Thyroid gland (tissue), 4 donors: Measurements from ENCODE around the gene FOXP2. TPM values are rescaled to one million over a fixed set of nuclear protein-coding genes. Genes with fewer than 3 reads are reported as not detected.

ENCODE experiments used
- DNase-seq, 2 donors: peaks; one replicate each; pipeline ENCODE4 v3.0.0-alpha.2; 2019
- H3K27ac ChIP-seq, 3 donors: fragments of 200-600 bp; sonication (generic); 1 replicate in 2 of 3; 2 replicates in 1 of 3; pipeline ENCODE4 v1.5.1; 2016 to 2019; ENCODE audit warnings: mild to moderate bottlenecking in 1 of 3, moderate library complexity in 1 of 3
- H3K27me3 ChIP-seq: fragments of 200-600 bp; sonication (generic); one replicate; pipeline ENCODE4 v1.5.1; 2019
- H3K36me3 ChIP-seq, 2 donors: fragments of 200-600 bp; sonication (generic); one replicate each; pipeline ENCODE4 v1.5.1; 2016 to 2019
- H3K4me1 ChIP-seq, 2 donors: fragments of 200-600 bp; sonication (generic); one replicate each; pipeline ENCODE4 v1.5.1; 2017 to 2019
- H3K4me3 ChIP-seq, 3 donors: fragments of 200-600 bp; sonication (generic); replicated peaks in 1 of 3; 1 replicate in 2 of 3; 2 replicates in 1 of 3; pipeline ENCODE4 v1.5.1; 2016; ENCODE audit warnings: mild to moderate bottlenecking in 1 of 3
- H3K9me3 ChIP-seq: fragments of 200-600 bp; sonication (generic); one replicate; pipeline ENCODE4 v1.5.1; 2017
- POLR2A ChIP-seq, 2 donors: fragments of 450-650 bp; IDR thresholded peaks; one replicate each; pipeline ENCODE4 v1.6.1; 2017; ENCODE audit warnings: antibody characterized with exemption in 2 of 2, mild to moderate bottlenecking in 2 of 2, moderate library complexity in 1 of 2
- WGBS, 2 donors: methylation state at CpG; one replicate each; pipeline ENCODE4 v1.1.5; 2017; 5-methylcytosine and 5-hydroxymethylcytosine counted together
- intact Hi-C: fragments of 100-400 bp; cut with DNase I; formaldehyde crosslinking; loops from one replicate; pipeline ENCODE4 v1.15.1; 2023
- total RNA-seq, 4 donors: library from RNA; depleted of rRNA; stranded (reverse); fragments of >200 nt; gene quantifications; one replicate each; pipeline ENCODE4 v1.2.3, GENCODE V29; 2016
- TF ChIP-seq, protein P1 (sequence below), 6 experiments: fragments of 200-600 bp in 3 of 6; fragments of 450-650 bp in 3 of 6; sonication (generic) in 3 of 6; IDR thresholded peaks; one replicate each; pipeline ENCODE4 v1.5.1; 2016 to 2019; ENCODE audit warnings: antibody characterized with exemption in 6 of 6, mild to moderate bottlenecking in 2 of 6, inconsistent platforms in 1 of 6, moderate library complexity in 1 of 6

Gene FOXP2
- total RNA-seq, 4 donors from 2014 or later: 24.7 to 46.5 (median 28.0) TPM

GRCh38 chr7:114652041-114652440, 237.4 kb downstream of the FOXP2 start:
- H3K4me3 ChIP-seq: no peak overlapping the region
- H3K27me3 ChIP-seq: no peaks in the 10 kb centered on the region
- H3K9me3 ChIP-seq: no peaks in the 10 kb centered on the region
- H3K4me1 ChIP-seq: no peaks in the 10 kb centered on the region
- H3K27ac ChIP-seq: no peak overlapping the region
- no peak for TF ChIP-seq POLR2A (IDR thresholded peaks at IDR 0.05)
- TF ChIP-seq, protein P1, sequence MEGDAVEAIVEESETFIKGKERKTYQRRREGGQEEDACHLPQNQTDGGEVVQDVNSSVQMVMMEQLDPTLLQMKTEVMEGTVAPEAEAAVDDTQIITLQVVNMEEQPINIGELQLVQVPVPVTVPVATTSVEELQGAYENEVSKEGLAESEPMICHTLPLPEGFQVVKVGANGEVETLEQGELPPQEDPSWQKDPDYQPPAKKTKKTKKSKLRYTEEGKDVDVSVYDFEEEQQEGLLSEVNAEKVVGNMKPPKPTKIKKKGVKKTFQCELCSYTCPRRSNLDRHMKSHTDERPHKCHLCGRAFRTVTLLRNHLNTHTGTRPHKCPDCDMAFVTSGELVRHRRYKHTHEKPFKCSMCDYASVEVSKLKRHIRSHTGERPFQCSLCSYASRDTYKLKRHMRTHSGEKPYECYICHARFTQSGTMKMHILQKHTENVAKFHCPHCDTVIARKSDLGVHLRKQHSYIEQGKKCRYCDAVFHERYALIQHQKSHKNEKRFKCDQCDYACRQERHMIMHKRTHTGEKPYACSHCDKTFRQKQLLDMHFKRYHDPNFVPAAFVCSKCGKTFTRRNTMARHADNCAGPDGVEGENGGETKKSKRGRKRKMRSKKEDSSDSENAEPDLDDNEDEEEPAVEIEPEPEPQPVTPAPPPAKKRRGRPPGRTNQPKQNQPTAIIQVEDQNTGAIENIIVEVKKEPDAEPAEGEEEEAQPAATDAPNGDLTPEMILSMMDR (IDR thresholded peaks at IDR 0.05): no peak
- no peak for DNase-seq
- no peaks in the 10 kb centered on the region for H3K36me3 ChIP-seq
- WGBS, 2 donors: 65 to 74% methylated on average over 5 of the region's 5 CpGs
- intact Hi-C loops: no loop called here

GRCh38 chr7:114653364-114654088, 238.9 kb downstream of the FOXP2 start:
- Histone ChIP-seq H3K36me3 (no peaks in the 10 kb centered on the region), H3K9me3 (no peaks in the 10 kb centered on the region), H3K27ac (no peak overlapping the region), H3K4me1 (no peaks in the 10 kb centered on the region), H3K27me3 (no peaks in the 10 kb centered on the region), H3K4me3 (no peak overlapping the region)
- peak in 1 of 2 donors; percentile 5 for DNase-seq
- intact Hi-C loops: no loop called here
- TF ChIP-seq, protein P1 (IDR thresholded peaks at IDR 0.05): no peak
- no peak for TF ChIP-seq POLR2A (IDR thresholded peaks at IDR 0.05)
- WGBS, 2 donors: 66 to 75% methylated on average over 10 of the region's 10 CpGs

GRCh38 chr7:114656466-114656865, 241.9 kb downstream of the FOXP2 start:
- whole genome bisulfite sequencing, 2 donors: 78 to 90% methylated on average over 3 of the region's 3 CpGs
- Histone ChIP-seq H3K4me1 (peaks cover 5 to 10% of the 10 kb centered on the region in 2 donors), H3K27ac (no peak overlapping the region)

DNA sequence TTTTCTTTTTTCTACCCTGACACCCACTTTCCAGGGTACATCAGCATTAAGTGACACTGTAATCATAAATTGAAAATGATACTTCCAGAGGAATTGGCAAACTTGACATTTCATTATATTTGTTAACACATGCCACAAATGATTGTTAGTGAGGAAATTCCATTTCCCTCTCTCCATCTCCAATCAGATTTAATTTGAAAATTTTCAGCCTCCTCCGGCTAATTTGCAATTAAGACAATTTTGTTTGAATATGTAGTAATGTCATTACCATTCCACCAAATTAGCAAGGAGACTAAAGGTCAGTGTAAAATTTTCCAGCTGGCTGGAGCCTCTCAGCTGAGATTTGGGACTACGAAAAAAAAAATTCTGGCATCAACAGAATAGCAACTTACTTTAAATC, 242.7 kb downstream of the FOXP2 start:
- peaks cover 5 to 10% of the 10 kb centered on the region in 2 donors for H3K4me1 ChIP-seq
- no peaks in the 10 kb centered on the region for H3K36me3 ChIP-seq
- TF ChIP-seq, protein P1 (IDR thresholded peaks at IDR 0.05): no peak
- H3K4me3 ChIP-seq: no peak overlapping the region
- no peak for DNase-seq
- H3K27ac ChIP-seq: no peak overlapping the region
- WGBS, 2 donors: 78 to 83% methylated on average over 2 of the region's 2 CpGs
- H3K9me3 ChIP-seq: no peaks in the 10 kb centered on the region
- intact Hi-C loops: no loop called here
- no peaks in the 10 kb centered on the region for H3K27me3 ChIP-seq

More at GRCh38 chr7:114656466-114656865, 241.9 kb downstream of the FOXP2 start:
- TF ChIP-seq, protein P1 (IDR thresholded peaks at IDR 0.05): no peak
- no peak for TF ChIP-seq POLR2A (IDR thresholded peaks at IDR 0.05)
- intact Hi-C loops: no loop called here
- no peak for DNase-seq
- no peaks in the 10 kb centered on the region for H3K9me3 ChIP-seq
- H3K4me3 ChIP-seq: no peak overlapping the region
- H3K36me3 ChIP-seq: no peaks in the 10 kb centered on the region
- H3K27me3 ChIP-seq: no peaks in the 10 kb centered on the region

DNA sequence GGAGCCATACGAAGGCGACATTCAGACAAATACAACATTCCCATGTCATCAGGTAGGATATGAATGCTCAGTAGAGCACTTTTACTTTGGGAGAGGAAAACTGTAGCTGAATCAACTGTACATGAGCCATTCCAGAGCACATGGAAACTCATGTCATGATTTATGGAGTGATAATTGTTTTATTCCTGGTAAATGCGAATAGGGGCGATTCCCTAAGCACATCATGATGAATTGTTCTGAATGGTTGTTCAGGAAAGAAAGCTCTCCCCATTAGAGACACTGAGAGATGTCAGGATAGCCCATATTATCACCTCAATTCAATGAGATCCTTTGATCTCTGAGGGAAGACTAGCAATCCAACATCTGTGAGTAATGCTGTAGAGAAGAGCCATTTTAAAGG, 243.6 kb downstream of the FOXP2 start:
- Histone ChIP-seq H3K4me3 (no peak overlapping the region), H3K36me3 (no peaks in the 10 kb centered on the region), H3K4me1 (peaks cover 5 to 10% of the 10 kb centered on the region in 2 donors), H3K27ac (no peak overlapping the region), H3K27me3 (no peaks in the 10 kb centered on the region), H3K9me3 (no peaks in the 10 kb centered on the region)
- WGBS, 2 donors: 97 to 98% methylated on average over 4 of the region's 4 CpGs
- DNase-seq: no peak
- TF ChIP-seq, protein P1 (IDR thresholded peaks at IDR 0.05): no peak
- TF ChIP-seq POLR2A (IDR thresholded peaks at IDR 0.05): no peak
- intact Hi-C loops: no loop called here
